Mesenchymal stem cell (in vitro differentiated cells and primary cell): ENCODE measurements around the gene SEZ6L.

Experiments
- DNase-seq: peaks from one replicate; pipeline ENCODE4 v3.0.0-alpha.2; 2013
- H2AFZ ChIP-seq: one replicate; pipeline ENCODE4 v1.6.1; 2013; ENCODE audit warnings: low read depth, mild to moderate bottlenecking, control low read depth, inconsistent platforms, low read length, moderate library complexity
- H2AK5ac ChIP-seq: 2 replicates; pipeline ENCODE4 v1.6.1; 2013; ENCODE audit warnings: low read length, moderate library complexity, mild to moderate bottlenecking, inconsistent platforms; ENCODE audit not compliant: severe bottlenecking
- H2BK120ac ChIP-seq: one replicate; pipeline ENCODE4 v1.6.1; 2013; ENCODE audit warnings: low read depth, mild to moderate bottlenecking, inconsistent platforms, low read length, moderate library complexity
- H2BK12ac ChIP-seq, 2 experiments: one replicate each; pipeline ENCODE4 v1.6.1; 2013; ENCODE audit warnings: inconsistent platforms in 2 of 2, low read length in 2 of 2, mild to moderate bottlenecking in 2 of 2, moderate library complexity in 2 of 2, control low read depth in 1 of 2
- H2BK15ac ChIP-seq: one replicate; pipeline ENCODE4 v1.6.1; 2013; ENCODE audit warnings: mild to moderate bottlenecking, low read depth, inconsistent platforms; ENCODE audit not compliant: poor library complexity, severe bottlenecking
- H2BK5ac ChIP-seq: 2 replicates; pipeline ENCODE4 v1.6.1; 2013; ENCODE audit warnings: low read depth, mild to moderate bottlenecking, low read length, control low read depth, inconsistent platforms; ENCODE audit not compliant: poor library complexity, severe bottlenecking
- H3K14ac ChIP-seq, 2 experiments: one replicate each; pipeline ENCODE4 v1.6.1; 2013; ENCODE audit warnings: inconsistent platforms in 2 of 2, low read length in 2 of 2, control low read depth in 1 of 2, mild to moderate bottlenecking in 1 of 2, moderate library complexity in 1 of 2
- H3K18ac ChIP-seq, 2 experiments: one replicate each; pipeline ENCODE4 v1.6.1; 2013; ENCODE audit warnings: inconsistent platforms in 2 of 2, low read length in 2 of 2, control low read depth in 1 of 2, low read depth in 1 of 2, mild to moderate bottlenecking in 1 of 2
- H3K23ac ChIP-seq, 2 experiments: one replicate each; pipeline ENCODE4 v1.6.1; 2013; ENCODE audit warnings: inconsistent platforms in 2 of 2, low read length in 2 of 2, mild to moderate bottlenecking in 2 of 2, moderate library complexity in 2 of 2, control low read depth in 1 of 2
- H3K27ac ChIP-seq: 2 replicates; pipeline ENCODE4 v1.5.1; 2013; ENCODE audit warnings: mild to moderate bottlenecking, moderate library complexity, low read length, control low read depth, inconsistent platforms; ENCODE audit not compliant: poor library complexity, severe bottlenecking
- H3K27me3 ChIP-seq, 2 experiments: 2 replicates each; pipeline versions ENCODE4 v1.6.1 to v1.7.0; 2013; ENCODE audit warnings: low read length in 2 of 2, mild to moderate bottlenecking in 2 of 2, moderate library complexity in 2 of 2, control low read depth in 1 of 2, inconsistent platforms in 1 of 2; ENCODE audit not compliant: control insufficient read depth in 1 of 2, insufficient read depth in 1 of 2
- H3K36me3 ChIP-seq, 2 experiments: 2 replicates each; pipeline versions ENCODE4 v1.6.1 to v1.7.0; 2013; ENCODE audit warnings: low read length in 2 of 2, control low read depth in 1 of 2, inconsistent platforms in 1 of 2, low read depth in 1 of 2, mild to moderate bottlenecking in 1 of 2; ENCODE audit not compliant: insufficient read depth in 2 of 2, control insufficient read depth in 1 of 2
- H3K4ac ChIP-seq, 2 experiments: one replicate each; pipeline ENCODE4 v1.6.1; 2013; ENCODE audit warnings: inconsistent platforms in 2 of 2, low read length in 2 of 2, mild to moderate bottlenecking in 2 of 2, moderate library complexity in 2 of 2, control low read depth in 1 of 2, low read depth in 1 of 2
- H3K4me1 ChIP-seq: 2 replicates; pipeline ENCODE4 v1.6.1; 2013; ENCODE audit warnings: low read depth, low read length, control low read depth; ENCODE audit not compliant: control insufficient read depth, insufficient read depth
- H3K4me2 ChIP-seq: 2 replicates; pipeline ENCODE4 v1.6.1; 2013; ENCODE audit warnings: low read length, mild to moderate bottlenecking, inconsistent platforms; ENCODE audit not compliant: poor library complexity, severe bottlenecking
- H3K4me3 ChIP-seq, 2 experiments: 2 replicates each; pipeline versions ENCODE4 v1.5.1 to v1.7.0; 2013; ENCODE audit warnings: low read length in 2 of 2, mild to moderate bottlenecking in 2 of 2, control low read depth in 1 of 2, low read depth in 1 of 2; ENCODE audit not compliant: insufficient read depth in 1 of 2
- H3K79me1 ChIP-seq: replicated peaks from 2 replicates; pipeline ENCODE4 v1.6.1; 2013; ENCODE audit warnings: mild to moderate bottlenecking, control low read depth, low read length, inconsistent platforms; ENCODE audit not compliant: poor library complexity, severe bottlenecking
- H3K9ac ChIP-seq: 2 replicates; pipeline ENCODE4 v1.7.0; 2013; ENCODE audit warnings: mild to moderate bottlenecking, low read length, moderate library complexity
- H3K9me3 ChIP-seq: 2 replicates; pipeline ENCODE4 v1.7.0; 2013; ENCODE audit warnings: mild to moderate bottlenecking, low read length; ENCODE audit not compliant: control insufficient read depth
- H4K8ac ChIP-seq: one replicate; pipeline ENCODE4 v1.6.1; 2013; ENCODE audit warnings: inconsistent platforms, mild to moderate bottlenecking, low read length, moderate library complexity
- H4K91ac ChIP-seq: one replicate; pipeline ENCODE4 v1.6.1; 2013; ENCODE audit warnings: mild to moderate bottlenecking, low read length, inconsistent platforms
- WGBS: methylation state at CpG from one replicate; pipeline ENCODE4 v1.1.7; 2013; ENCODE audit warnings: mixed read lengths; 5-methylcytosine and 5-hydroxymethylcytosine counted together

The SEZ6L gene

DNA sequence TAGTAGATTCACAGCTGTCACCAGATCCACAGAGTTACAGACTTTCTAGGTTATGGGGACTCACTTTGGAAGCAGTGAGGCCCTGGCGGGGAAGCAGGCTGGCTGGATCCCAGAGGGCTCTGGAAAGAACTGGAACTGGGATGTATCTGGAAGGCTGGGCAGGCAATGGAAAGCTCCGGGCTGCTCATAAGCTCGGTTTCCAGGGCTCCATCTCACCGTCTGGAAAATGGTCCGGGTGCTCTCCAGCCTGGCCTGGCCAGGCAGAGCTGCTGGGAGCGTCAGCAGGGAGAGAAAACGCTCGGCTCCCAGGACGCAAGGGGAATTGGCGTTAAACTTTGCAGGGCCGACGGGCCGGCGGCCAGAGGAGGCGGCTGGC, 335 bp upstream of the SEZ6L start:
- no peak overlapping the region for H2AK5ac ChIP-seq
- H3K9me3 ChIP-seq = no peaks in the 10 kb centered on the region
- H3K4ac ChIP-seq = no peak overlapping the region
- no peak overlapping the region for H2AFZ ChIP-seq
- H3K4me1 ChIP-seq = peaks cover 7% of the 10 kb centered on the region
- peak overlapping the region; percentile 53 for H3K4me2 ChIP-seq
- no peak overlapping the region for H3K14ac ChIP-seq
- no peak overlapping the region for H2BK5ac ChIP-seq
- no peak overlapping the region for H4K8ac ChIP-seq
- H3K18ac ChIP-seq = no peak overlapping the region
- H3K27ac ChIP-seq = no peak overlapping the region
- H2BK15ac ChIP-seq = no peak overlapping the region
- H4K91ac ChIP-seq = no peak overlapping the region
- DNase-seq = no peak
- H3K4me3 ChIP-seq = peak overlapping the region in 1 of 2 experiments; percentile 31
- H2BK120ac ChIP-seq = no peak overlapping the region
- H2BK12ac ChIP-seq = no peak overlapping the region
- no peaks in the 10 kb centered on the region for H3K79me1 ChIP-seq
- no peaks in the 10 kb centered on the region for H3K36me3 ChIP-seq
- WGBS = 12% methylated on average over 5 of the region's 15 CpGs
- H3K9ac ChIP-seq = no peak overlapping the region
- H3K23ac ChIP-seq = no peak overlapping the region
- H3K27me3 ChIP-seq = peaks cover 45 to 74% of the 10 kb centered on the region in 2 experiments

DNA sequence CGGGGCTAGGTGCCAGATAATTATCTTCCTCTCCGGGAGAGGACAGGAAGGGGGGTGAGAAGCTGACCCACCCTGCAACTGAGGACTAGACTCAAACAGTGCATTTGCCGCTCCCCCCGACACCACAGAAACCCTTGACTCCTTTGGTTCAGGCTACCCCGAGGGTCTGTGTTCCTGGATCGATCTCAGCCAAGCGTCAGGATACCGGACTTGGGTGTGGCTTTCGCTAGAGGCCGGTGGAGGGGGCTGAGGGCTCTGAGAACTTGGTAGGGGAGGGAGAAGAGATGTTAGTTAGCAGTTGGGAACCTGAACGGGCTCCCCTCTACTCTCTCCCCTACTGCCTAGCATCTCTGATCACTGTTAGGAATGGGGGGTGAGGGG, 840 bp downstream of the SEZ6L start:
- no peak overlapping the region for H2BK120ac ChIP-seq
- H3K9ac ChIP-seq = no peak overlapping the region
- no peak overlapping the region for H4K8ac ChIP-seq
- peaks cover 50 to 84% of the 10 kb centered on the region in 2 experiments for H3K27me3 ChIP-seq
- no peak overlapping the region for H3K27ac ChIP-seq
- H2BK12ac ChIP-seq = no peak overlapping the region
- no peaks in the 10 kb centered on the region for H3K36me3 ChIP-seq
- H3K4me1 ChIP-seq = peaks cover 7% of the 10 kb centered on the region
- 6% methylated on average over 8 of the region's 11 CpGs for WGBS
- no peak overlapping the region for H3K4me2 ChIP-seq
- H4K91ac ChIP-seq = no peak overlapping the region
- H3K4ac ChIP-seq = no peak overlapping the region
- H3K4me3 ChIP-seq = no peak overlapping the region
- no peak overlapping the region for H3K23ac ChIP-seq
- H3K79me1 ChIP-seq = no peaks in the 10 kb centered on the region
- H2AK5ac ChIP-seq = no peak overlapping the region
- H2AFZ ChIP-seq = no peak overlapping the region
- DNase-seq = no peak
- H2BK15ac ChIP-seq = no peak overlapping the region
- no peaks in the 10 kb centered on the region for H3K9me3 ChIP-seq
- H2BK5ac ChIP-seq = no peak overlapping the region
- H3K18ac ChIP-seq = no peak overlapping the region
- no peak overlapping the region for H3K14ac ChIP-seq

DNA sequence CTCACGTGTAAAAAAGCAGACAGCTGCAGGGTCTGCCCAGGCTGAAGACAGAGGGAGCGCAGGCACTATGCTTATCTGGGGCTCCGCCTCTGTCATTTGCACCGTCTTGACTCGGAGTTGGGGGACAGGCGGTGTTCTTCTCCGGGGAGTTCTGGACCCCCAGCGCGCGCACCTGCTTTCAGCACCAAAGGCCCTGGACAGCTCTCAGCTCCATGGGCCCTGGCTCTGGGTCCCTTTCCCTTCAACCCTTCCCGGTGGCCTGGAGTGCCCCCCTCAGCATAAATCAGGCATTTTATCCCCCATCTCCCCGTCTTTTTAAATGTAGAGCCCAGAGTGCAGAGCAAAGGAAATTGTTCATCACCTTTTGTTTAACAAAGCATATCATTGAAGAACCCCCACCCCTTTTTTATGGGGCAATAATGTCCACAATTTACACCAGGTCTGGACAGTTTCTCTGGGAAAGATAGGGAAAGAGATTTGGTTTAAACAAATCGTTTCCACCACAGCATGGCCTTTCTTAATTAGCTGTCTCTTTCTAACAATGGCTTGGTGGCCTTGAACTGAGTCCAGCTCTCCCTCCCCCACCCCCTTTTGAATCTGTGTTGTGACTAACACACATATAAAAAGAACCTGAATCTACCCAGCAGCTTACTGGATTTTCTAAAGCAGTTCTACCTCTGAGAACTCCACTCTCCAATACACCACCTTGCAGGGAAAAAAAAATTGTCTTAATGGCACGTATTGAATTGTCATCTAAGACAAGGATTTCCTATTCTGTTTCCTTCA, 1.7 kb downstream of the SEZ6L start:
- Histone ChIP-seq H3K4me2 (no peak overlapping the region), H3K4me3 (no peak overlapping the region), H3K14ac (no peak overlapping the region), H2BK12ac (no peak overlapping the region), H3K27me3 (peaks cover 50 to 80% of the 10 kb centered on the region in 2 experiments), H4K8ac (no peak overlapping the region), H3K23ac (no peak overlapping the region), H2BK120ac (no peak overlapping the region), H3K18ac (no peak overlapping the region), H2BK15ac (no peak overlapping the region), H3K36me3 (no peaks in the 10 kb centered on the region), H2BK5ac (no peak overlapping the region), H3K27ac (no peak overlapping the region), H2AFZ (no peak overlapping the region), H3K9ac (no peak overlapping the region), H3K79me1 (no peaks in the 10 kb centered on the region), H3K4ac (no peak overlapping the region), H2AK5ac (no peak overlapping the region), H3K9me3 (no peaks in the 10 kb centered on the region), H4K91ac (no peak overlapping the region), H3K4me1 (peaks cover 7% of the 10 kb centered on the region)
- WGBS = 6% methylated on average over 13 of the region's 14 CpGs
- no peak for DNase-seq

DNA sequence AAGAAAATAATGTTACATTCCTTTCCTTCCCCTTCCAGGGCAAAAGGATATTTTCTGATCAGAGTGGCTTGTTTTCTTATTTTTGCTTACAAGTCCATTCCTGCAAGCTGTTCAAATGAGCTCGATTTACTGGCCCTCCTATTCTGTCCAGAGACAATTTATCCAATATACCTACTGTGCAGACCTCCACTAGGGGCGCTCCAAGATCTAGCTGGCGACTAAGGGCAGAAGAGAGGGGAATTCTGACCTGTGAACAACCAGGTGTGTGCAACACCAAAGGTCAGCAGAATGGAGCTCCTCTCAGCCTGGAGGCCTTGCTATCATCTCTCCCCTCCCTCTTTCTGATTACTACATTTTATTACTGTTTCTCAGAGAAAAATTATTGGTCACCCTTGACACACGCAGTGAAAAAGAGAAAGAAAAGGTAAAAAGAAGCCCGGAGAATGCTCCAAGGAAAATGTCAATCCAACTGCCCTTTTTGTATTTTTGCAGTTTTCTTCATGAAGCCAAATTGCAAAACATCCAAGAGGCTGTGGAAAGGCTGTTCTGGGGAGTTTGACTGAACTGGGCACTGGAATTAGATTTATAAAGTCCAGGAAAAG, 3.2 kb downstream of the SEZ6L start:
- Histone ChIP-seq H2BK15ac (no peak overlapping the region), H3K23ac (no peak overlapping the region), H2BK120ac (no peak overlapping the region), H3K36me3 (no peaks in the 10 kb centered on the region), H3K4ac (no peak overlapping the region), H2BK5ac (no peak overlapping the region), H3K27me3 (peaks cover 48 to 69% of the 10 kb centered on the region in 2 experiments), H2BK12ac (no peak overlapping the region), H3K4me1 (peaks cover 7% of the 10 kb centered on the region), H3K27ac (no peak overlapping the region), H3K4me2 (no peak overlapping the region), H2AFZ (no peak overlapping the region), H4K91ac (no peak overlapping the region), H3K9ac (no peak overlapping the region), H3K9me3 (no peaks in the 10 kb centered on the region), H3K79me1 (no peaks in the 10 kb centered on the region), H3K18ac (no peak overlapping the region), H4K8ac (no peak overlapping the region), H3K4me3 (no peak overlapping the region), H2AK5ac (no peak overlapping the region), H3K14ac (no peak overlapping the region)
- DNase-seq = peak; percentile 1
- 32% methylated on average over 5 of the region's 5 CpGs for WGBS
